OCI-LY3 (cell line): ENCODE data around the gene CYB5D1.

Experiments used
- H2AFZ ChIP-seq: fragments of 200-600, 300-600 bp; shearing (Covaris generic); 2 replicates; pipeline ENCODE4 v1.6.0; 2014; ENCODE audit warnings: antibody characterized with exemption, low read depth, low read length
- H3K27ac ChIP-seq: fragments of 200-600, 300-600 bp; sonication (generic); 2 replicates; pipeline ENCODE4 v1.5.1; 2014; ENCODE audit warnings: mild to moderate bottlenecking, low read length, moderate library complexity, mixed read lengths
- H3K27me3 ChIP-seq: fragments of 200-600, 300-600 bp; sonication (generic); 2 replicates; pipeline ENCODE4 v1.6.1; 2014; ENCODE audit warnings: low read depth, low read length, mixed read lengths
- H3K36me3 ChIP-seq: fragments of 200-600, 300-600 bp; sonication (generic); replicated peaks from 2 replicates; pipeline ENCODE3; 2014; ENCODE audit warnings: low read depth, low read length, mixed read lengths
- H3K4me1 ChIP-seq: fragments of 300-600, 200-600 bp; sonication (generic); 2 replicates; pipeline ENCODE4 v1.6.1; 2014; ENCODE audit warnings: low read length, mixed read lengths
- H3K4me2 ChIP-seq: fragments of 200-600, 300-600 bp; sonication (generic); 2 replicates; pipeline ENCODE4 v1.6.1; 2014; ENCODE audit warnings: low read length, mixed read lengths
- H3K4me3 ChIP-seq: fragments of 300-600, 200-600 bp; sonication (generic); 2 replicates; pipeline ENCODE4 v1.5.1; 2014; ENCODE audit warnings: antibody characterized with exemption, mild to moderate bottlenecking, low read length, moderate library complexity
- H3K79me2 ChIP-seq: fragments of 300-600, 200-600 bp; shearing (Covaris generic); 2 replicates; pipeline ENCODE4 v1.6.1; 2014; ENCODE audit warnings: mild to moderate bottlenecking, low read length, mixed read lengths
- H3K9ac ChIP-seq: fragments of 300-600, 200-600 bp; shearing (Covaris generic); 2 replicates; pipeline ENCODE4 v1.6.0; 2014; ENCODE audit warnings: mild to moderate bottlenecking, low read length, moderate library complexity
- H3K9me3 ChIP-seq: fragments of 200-600, 300-600 bp; shearing (Covaris generic); 2 replicates; pipeline ENCODE4 v1.6.1; 2014; ENCODE audit warnings: low read length, mixed read lengths; ENCODE audit not compliant: insufficient read depth
- H4K20me1 ChIP-seq: fragments of 200-600, 300-600 bp; sonication (generic); 2 replicates; pipeline ENCODE4 v1.6.1; 2016; ENCODE audit warnings: low read length, mixed read lengths; ENCODE audit not compliant: insufficient read depth
- EZH2phosphoT487 ChIP-seq: fragments of 200-600 bp; shearing (Covaris generic); IDR thresholded peaks from 2 replicates; pipeline ENCODE4 v1.6.1; 2018; ENCODE audit warnings: antibody characterized with exemption, mixed run types, low read depth
- TF ChIP-seq, protein P1 (sequence below): fragments of 200-600, 300-600 bp; sonication (generic); IDR thresholded peaks from 2 replicates; pipeline ENCODE4 v1.5.1; 2014; ENCODE audit warnings: antibody characterized with exemption, low read length, low read depth

CYB5D1 gene

GRCh38 chr17:7814969-7815368, 42.8 kb upstream of the CYB5D1 start:
- H2AFZ ChIP-seq = no peak overlapping the region
- no peaks in the 10 kb centered on the region for H3K27me3 ChIP-seq
- no peaks in the 10 kb centered on the region for H3K4me1 ChIP-seq
- H3K4me2 ChIP-seq = no peak overlapping the region
- no peaks in the 10 kb centered on the region for H3K79me2 ChIP-seq
- H4K20me1 ChIP-seq = no peaks in the 10 kb centered on the region
- no peaks in the 10 kb centered on the region for H3K9me3 ChIP-seq
- no peaks in the 10 kb centered on the region for H3K36me3 ChIP-seq
- no peak for TF ChIP-seq EZH2phosphoT487
- TF ChIP-seq, protein P1, sequence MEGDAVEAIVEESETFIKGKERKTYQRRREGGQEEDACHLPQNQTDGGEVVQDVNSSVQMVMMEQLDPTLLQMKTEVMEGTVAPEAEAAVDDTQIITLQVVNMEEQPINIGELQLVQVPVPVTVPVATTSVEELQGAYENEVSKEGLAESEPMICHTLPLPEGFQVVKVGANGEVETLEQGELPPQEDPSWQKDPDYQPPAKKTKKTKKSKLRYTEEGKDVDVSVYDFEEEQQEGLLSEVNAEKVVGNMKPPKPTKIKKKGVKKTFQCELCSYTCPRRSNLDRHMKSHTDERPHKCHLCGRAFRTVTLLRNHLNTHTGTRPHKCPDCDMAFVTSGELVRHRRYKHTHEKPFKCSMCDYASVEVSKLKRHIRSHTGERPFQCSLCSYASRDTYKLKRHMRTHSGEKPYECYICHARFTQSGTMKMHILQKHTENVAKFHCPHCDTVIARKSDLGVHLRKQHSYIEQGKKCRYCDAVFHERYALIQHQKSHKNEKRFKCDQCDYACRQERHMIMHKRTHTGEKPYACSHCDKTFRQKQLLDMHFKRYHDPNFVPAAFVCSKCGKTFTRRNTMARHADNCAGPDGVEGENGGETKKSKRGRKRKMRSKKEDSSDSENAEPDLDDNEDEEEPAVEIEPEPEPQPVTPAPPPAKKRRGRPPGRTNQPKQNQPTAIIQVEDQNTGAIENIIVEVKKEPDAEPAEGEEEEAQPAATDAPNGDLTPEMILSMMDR = no peak
- no peak overlapping the region for H3K9ac ChIP-seq
- H3K4me3 ChIP-seq = no peak overlapping the region
- no peak overlapping the region for H3K27ac ChIP-seq

- H3K27ac ChIP-seq = no peak overlapping the region
- H3K4me3 ChIP-seq = no peak overlapping the region
- no peak overlapping the region for H3K9ac ChIP-seq
- H3K4me1 ChIP-seq = no peaks in the 10 kb centered on the region
- no peaks in the 10 kb centered on the region for H4K20me1 ChIP-seq
- no peak for TF ChIP-seq EZH2phosphoT487
- no peaks in the 10 kb centered on the region for H3K27me3 ChIP-seq
- no peak overlapping the region for H2AFZ ChIP-seq
- H3K36me3 ChIP-seq = no peaks in the 10 kb centered on the region
- H3K4me2 ChIP-seq = no peak overlapping the region
- no peaks in the 10 kb centered on the region for H3K9me3 ChIP-seq
- no peaks in the 10 kb centered on the region for H3K79me2 ChIP-seq
Measured at GRCh38 chr17:7816926-7817642, 40.7 kb upstream of the CYB5D1 start.

DNA sequence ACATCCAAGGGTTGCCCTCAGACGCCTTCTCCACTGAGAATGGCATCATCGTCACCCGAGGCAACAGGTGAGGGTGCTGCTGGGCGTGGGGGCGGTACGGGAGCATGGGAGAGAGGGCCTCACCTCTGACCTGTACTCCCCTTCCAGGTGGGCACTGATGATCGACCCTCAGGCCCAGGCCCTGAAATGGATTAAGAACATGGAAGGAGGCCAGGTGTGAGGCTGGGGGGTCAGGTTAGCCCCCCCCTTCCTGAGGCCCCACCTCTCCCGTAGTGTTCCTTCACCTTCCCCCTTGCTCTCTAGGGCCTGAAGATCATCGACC, 40.2 kb upstream of the CYB5D1 start:
- Histone ChIP-seq H3K9me3 (no peaks in the 10 kb centered on the region), H3K36me3 (no peaks in the 10 kb centered on the region), H2AFZ (no peak overlapping the region), H3K4me1 (no peaks in the 10 kb centered on the region), H3K4me2 (no peak overlapping the region), H3K4me3 (no peak overlapping the region), H3K27me3 (no peaks in the 10 kb centered on the region), H3K27ac (no peak overlapping the region), H4K20me1 (no peaks in the 10 kb centered on the region), H3K9ac (no peak overlapping the region), H3K79me2 (no peaks in the 10 kb centered on the region)
- no peak for TF ChIP-seq EZH2phosphoT487

DNA sequence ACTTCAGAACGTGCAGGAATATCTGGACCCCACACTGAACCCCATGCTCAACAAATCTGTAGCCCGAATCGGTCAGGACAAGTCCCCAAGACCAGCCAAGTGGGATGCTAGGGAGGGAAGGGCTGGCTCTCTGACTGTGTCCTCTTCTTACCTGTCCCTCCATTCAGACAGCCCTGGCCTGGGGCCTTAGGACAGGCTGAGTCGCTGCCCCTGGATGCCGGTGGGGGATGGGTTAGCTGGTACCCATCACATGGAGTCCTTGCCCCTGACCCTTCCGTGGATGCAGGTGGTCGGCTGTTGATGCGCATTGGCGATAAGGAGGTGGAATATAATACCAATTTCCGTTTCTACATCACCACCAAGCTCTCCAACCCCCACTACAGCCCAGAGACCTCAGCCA, 39.8 kb upstream of the CYB5D1 start:
- Histone ChIP-seq H3K4me1 (no peaks in the 10 kb centered on the region), H4K20me1 (no peaks in the 10 kb centered on the region), H3K4me3 (no peak overlapping the region), H3K27me3 (no peaks in the 10 kb centered on the region), H3K36me3 (no peaks in the 10 kb centered on the region), H3K9ac (no peak overlapping the region), H3K79me2 (no peaks in the 10 kb centered on the region), H2AFZ (no peak overlapping the region), H3K27ac (no peak overlapping the region), H3K4me2 (no peak overlapping the region), H3K9me3 (no peaks in the 10 kb centered on the region)
- TF ChIP-seq, protein P1 = no peak
- no peak for TF ChIP-seq EZH2phosphoT487

DNA sequence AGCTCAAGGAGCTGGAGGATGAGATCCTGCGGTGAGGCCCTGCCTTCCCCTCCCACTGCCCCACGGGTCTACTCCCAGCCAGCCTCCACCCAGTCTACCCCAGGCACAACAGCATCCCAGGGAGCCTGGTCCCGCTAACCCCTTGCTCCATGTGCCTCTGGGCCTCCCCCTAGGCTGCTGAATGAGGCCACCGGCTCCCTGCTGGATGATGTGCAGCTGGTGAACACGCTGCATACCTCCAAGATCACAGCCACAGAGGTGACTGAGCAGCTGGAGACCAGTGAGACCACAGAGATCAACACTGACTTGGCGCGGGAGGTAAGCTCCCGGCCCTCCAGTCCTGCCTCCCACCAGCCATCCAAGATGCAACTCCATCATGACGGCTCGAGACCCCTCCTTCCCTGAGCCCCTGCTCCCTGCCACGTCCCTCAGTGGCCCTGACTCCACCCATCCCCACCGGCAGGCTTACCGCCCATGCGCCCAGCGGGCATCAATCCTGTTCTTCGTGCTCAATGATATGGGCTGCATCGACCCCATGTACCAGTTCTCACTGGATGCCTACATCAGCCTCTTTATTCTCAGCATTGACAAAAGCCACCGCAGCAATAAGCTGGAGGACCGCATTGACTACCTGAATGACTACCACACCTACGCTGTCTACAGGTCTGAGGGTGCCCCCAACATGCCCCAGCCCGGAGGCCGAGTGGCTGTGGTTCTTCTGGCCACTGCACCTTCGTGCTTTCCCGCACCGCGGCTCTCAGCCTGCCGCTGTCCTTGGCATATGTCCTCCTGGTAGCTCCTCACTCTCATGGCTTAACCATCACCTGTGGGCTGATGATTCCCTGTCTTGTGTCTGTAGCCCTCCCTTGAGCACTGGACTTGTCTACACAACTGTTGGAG, 38.8 kb upstream of the CYB5D1 start:
- Histone ChIP-seq H3K9me3 (no peaks in the 10 kb centered on the region), H2AFZ (no peak overlapping the region), H3K79me2 (no peaks in the 10 kb centered on the region), H3K36me3 (no peaks in the 10 kb centered on the region), H4K20me1 (no peaks in the 10 kb centered on the region), H3K9ac (no peak overlapping the region), H3K4me2 (no peak overlapping the region), H3K4me3 (no peak overlapping the region), H3K4me1 (no peaks in the 10 kb centered on the region), H3K27me3 (no peaks in the 10 kb centered on the region), H3K27ac (no peak overlapping the region)
- TF ChIP-seq, protein P1 = no peak
- no peak for TF ChIP-seq EZH2phosphoT487
